BLaER1 treated with 17β-estradiol and CSF1 and Interleukin-3, amounts not matched to agents 10 nM and 100 nM (cell line): ENCODE data around the gene NECTIN4.
"Not testable (repeated sequence)": the region's sequence is repeated elsewhere in the genome, so short reads cannot be mapped to it uniquely, and the experiment has no call there.

Experiments used
- H3K27ac ChIP-seq, 11 experiments: shearing (Covaris generic); formaldehyde crosslinking; 2 replicates each; pipeline ENCODE4 v1.8.1; 2022
- H3K27me3 ChIP-seq, 11 experiments: shearing (Covaris generic); formaldehyde crosslinking; 2 replicates each; pipeline ENCODE4 v1.8.1; 2022
- H3K36me3 ChIP-seq, 11 experiments: shearing (Covaris generic); formaldehyde crosslinking; 2 replicates each; pipeline ENCODE4 v1.8.1; 2022
- H3K4me1 ChIP-seq, 10 experiments: shearing (Covaris generic); formaldehyde crosslinking; 2 replicates each; pipeline ENCODE4 v1.8.1; 2022
- H3K4me2 ChIP-seq, 11 experiments: shearing (Covaris generic); formaldehyde crosslinking; 2 replicates each; pipeline ENCODE4 v1.8.1; 2022
- H3K4me3 ChIP-seq, 10 experiments: shearing (Covaris generic); formaldehyde crosslinking; 2 replicates each; pipeline ENCODE4 v1.8.1; 2022
- H3K9ac ChIP-seq, 11 experiments: shearing (Covaris generic); formaldehyde crosslinking; 2 replicates each; pipeline ENCODE4 v1.8.1; 2022
- H3K9me3 ChIP-seq, 11 experiments: shearing (Covaris generic); formaldehyde crosslinking; replicated peaks in 1 of 11; 2 replicates each; pipeline ENCODE4 v1.8.1; 2022
- H4K20me1 ChIP-seq, 11 experiments: shearing (Covaris generic); formaldehyde crosslinking; 2 replicates each; pipeline ENCODE4 v1.8.1; 2022
- Cebpa-rat ChIP-seq, 11 experiments: shearing (Covaris generic); IDR thresholded peaks; 2 replicates each; pipeline ENCODE4 v1.8.1; 2022

The NECTIN4 gene

GRCh38 chr1:161128591-161129420 is 39.4 kb upstream of the NECTIN4 start:
- TF ChIP-seq Cebpa-rat (IDR thresholded peaks at IDR 0.05): no peak
- H3K4me3 ChIP-seq: no peak overlapping the region
- no peaks in the 10 kb centered on the region for H3K9me3 ChIP-seq
- peaks cover 48 to 59% (median 52%) of the 10 kb centered on the region in 10 experiments for H3K4me1 ChIP-seq
- peak overlapping the region in 9 of 11 experiments; percentile 0 to 97 (median 62); a peak in 13 of 22 replicates for H3K4me2 ChIP-seq
- H3K36me3 ChIP-seq: peaks cover 60 to 71% (median 69%) of the 10 kb centered on the region in 11 experiments
- H3K27me3 ChIP-seq: no peaks in the 10 kb centered on the region
- H4K20me1 ChIP-seq: peaks cover 0 to 73% (median 34%) of the 10 kb centered on the region in 11 experiments; a peak in 13 of 22 replicates
- no peak overlapping the region; a peak in 1 of 22 replicates for H3K27ac ChIP-seq
- H3K9ac ChIP-seq: no peak overlapping the region

GRCh38 chr1:161127649-161128048 is 38.3 kb upstream of the NECTIN4 start:
- peaks cover 71 to 82% (median 81%) of the 10 kb centered on the region in 11 experiments for H3K36me3 ChIP-seq
- peak overlapping the region in 10 of 11 experiments; percentile 0 to 97 (median 58); a peak in 17 of 22 replicates for H3K4me2 ChIP-seq
- peak overlapping the region in 1 of 10 experiments; percentile 43; a peak in 2 of 20 replicates for H3K4me3 ChIP-seq
- H3K27ac ChIP-seq: peak overlapping the region in 1 of 11 experiments; percentile 3; a peak in 1 of 22 replicates
- H3K9ac ChIP-seq: peak overlapping the region in 2 of 11 experiments; percentile 3 to 38; a peak in 2 of 22 replicates
- H3K9me3 ChIP-seq: no peaks in the 10 kb centered on the region
- H4K20me1 ChIP-seq: peaks cover 0 to 83% (median 36%) of the 10 kb centered on the region in 11 experiments; a peak in 13 of 22 replicates
- no peaks in the 10 kb centered on the region for H3K27me3 ChIP-seq
- H3K4me1 ChIP-seq: peaks cover 42 to 66% (median 48%) of the 10 kb centered on the region in 10 experiments
- no peak for TF ChIP-seq Cebpa-rat (IDR thresholded peaks at IDR 0.05)

- Histone ChIP-seq H3K4me3 (no peak overlapping the region), H3K36me3 (peaks cover 75 to 83% (median 82%) of the 10 kb centered on the region in 11 experiments), H3K9ac (no peak overlapping the region), H3K4me1 (peaks cover 25 to 71% (median 50%) of the 10 kb centered on the region in 10 experiments), H3K27me3 (no peaks in the 10 kb centered on the region), H3K9me3 (no peaks in the 10 kb centered on the region), H3K27ac (no peak overlapping the region), H3K4me2 (peak overlapping the region in 3 of 11 experiments; percentile 91 to 98 (median 98); a peak in 5 of 22 replicates), H4K20me1 (peaks cover 0 to 63% (median 33%) of the 10 kb centered on the region in 11 experiments; a peak in 14 of 22 replicates)
- TF ChIP-seq Cebpa-rat (IDR thresholded peaks at IDR 0.05): no peak
These were observed 33.6 kb upstream of the NECTIN4 start for GRCh38 chr1:161122967-161123366.

- Histone ChIP-seq H3K9ac (peak overlapping the region in 5 of 11 experiments; percentile 26 to 48 (median 42); a peak in 7 of 22 replicates), H3K4me3 (no peak overlapping the region; a peak in 1 of 20 replicates), H3K4me1 (peaks cover 22 to 63% (median 45%) of the 10 kb centered on the region in 10 experiments), H3K9me3 (no peaks in the 10 kb centered on the region), H4K20me1 (peaks cover 0 to 52% (median 25%) of the 10 kb centered on the region in 11 experiments; a peak in 14 of 22 replicates), H3K4me2 (peak overlapping the region in 7 of 11 experiments; percentile 18 to 98 (median 76); a peak in 13 of 22 replicates), H3K36me3 (peaks cover 64 to 72% (median 71%) of the 10 kb centered on the region in 11 experiments), H3K27ac (peak overlapping the region in 7 of 11 experiments; percentile 20 to 65 (median 60); a peak in 13 of 22 replicates), H3K27me3 (no peaks in the 10 kb centered on the region)
- TF ChIP-seq Cebpa-rat (IDR thresholded peaks at IDR 0.05): no peak
These were observed 32.5 kb upstream of the NECTIN4 start for GRCh38 chr1:161121834-161122233.

GRCh38 chr1:161121042-161121650 is 31.8 kb upstream of the NECTIN4 start:
- no peaks in the 10 kb centered on the region for H3K9me3 ChIP-seq
- peaks cover 2 to 50% (median 32%) of the 10 kb centered on the region in 11 experiments; a peak in 18 of 22 replicates for H4K20me1 ChIP-seq
- peaks cover 58 to 72% (median 65%) of the 10 kb centered on the region in 11 experiments for H3K36me3 ChIP-seq
- H3K4me1 ChIP-seq: peaks cover 29 to 66% (median 52%) of the 10 kb centered on the region in 10 experiments
- H3K27me3 ChIP-seq: no peaks in the 10 kb centered on the region
- TF ChIP-seq Cebpa-rat (IDR thresholded peaks at IDR 0.05): no peak
- H3K4me2 ChIP-seq: peak overlapping the region in 7 of 11 experiments; percentile 18 to 98 (median 76); a peak in 13 of 22 replicates
- peak overlapping the region in 7 of 11 experiments; percentile 20 to 65 (median 60); a peak in 15 of 22 replicates for H3K27ac ChIP-seq
- no peak overlapping the region for H3K4me3 ChIP-seq
- H3K9ac ChIP-seq: peak overlapping the region in 4 of 11 experiments; percentile 26 to 48 (median 38); a peak in 4 of 22 replicates

GRCh38 chr1:161119092-161119903 is 29.9 kb upstream of the NECTIN4 start:
- no peaks in the 10 kb centered on the region for H3K9me3 ChIP-seq
- H3K9ac ChIP-seq: peak overlapping the region; percentile 85 to 95 (median 91)
- peak overlapping the region; percentile 84 to 100 (median 98); a peak in 19 of 20 replicates for H3K4me3 ChIP-seq
- H3K4me2 ChIP-seq: peak overlapping the region; percentile 81 to 98 (median 93)
- peaks cover 39 to 72% (median 65%) of the 10 kb centered on the region in 11 experiments for H3K36me3 ChIP-seq
- peaks cover 47 to 85% (median 70%) of the 10 kb centered on the region in 10 experiments for H3K4me1 ChIP-seq
- H3K27ac ChIP-seq: peak overlapping the region; percentile 79 to 93 (median 88); a peak in 19 of 22 replicates
- H3K27me3 ChIP-seq: no peaks in the 10 kb centered on the region
- H4K20me1 ChIP-seq: peaks cover 20 to 50% (median 35%) of the 10 kb centered on the region in 11 experiments; a peak in 21 of 22 replicates
- no peak for TF ChIP-seq Cebpa-rat (IDR thresholded peaks at IDR 0.05)

- peaks cover 27 to 72% (median 62%) of the 10 kb centered on the region in 11 experiments for H3K36me3 ChIP-seq
- peak within 1 kb of the TSS; percentile 85 to 95 (median 91) for H3K9ac ChIP-seq
- H3K27ac ChIP-seq: peak within 1 kb of the TSS; percentile 79 to 93 (median 88)
- peaks cover 50 to 88% (median 82%) of the 10 kb centered on the region in 10 experiments for H3K4me1 ChIP-seq
- no peaks in the 10 kb centered on the region for H3K9me3 ChIP-seq
- peak within 1 kb of the TSS; percentile 81 to 99 (median 93) for H3K4me2 ChIP-seq
- H3K27me3 ChIP-seq: no peaks in the 10 kb centered on the region
- TF ChIP-seq Cebpa-rat (IDR thresholded peaks at IDR 0.05): 0 out of 22 replicates have a peak, but pooled peaks of 1 of the 11 experiments have one; percentile 13
- H4K20me1 ChIP-seq: peaks cover 34 to 54% (median 44%) of the 10 kb centered on the region in 11 experiments; a peak in 21 of 22 replicates
- peak within 1 kb of the TSS; percentile 84 to 100 (median 98) for H3K4me3 ChIP-seq
These were observed 28.6 kb upstream of the NECTIN4 start, which contains the start of the genes NIT1 and PFDN2 for GRCh38 chr1:161117759-161118581. Gene NIT1 (plus strand): TSS chr1:161118105. CDS start chr1:161118177, 72 bp downstream. Gene PFDN2 (minus strand): TSS chr1:161118037. CDS start chr1:161118026, 11 bp downstream.

GRCh38 chr1:161115961-161116360 is 26.6 kb upstream of the NECTIN4 start:
- Histone ChIP-seq H4K20me1 (peaks cover 52 to 68% (median 58%) of the 10 kb centered on the region in 11 experiments; a peak in 21 of 22 replicates), H3K4me3 (peak overlapping the region in 8 of 10 experiments; percentile 84 to 100 (median 96); a peak in 12 of 20 replicates), H3K4me2 (peak overlapping the region; percentile 81 to 99 (median 93)), H3K4me1 (peaks cover 60 to 88% (median 84%) of the 10 kb centered on the region in 10 experiments), H3K36me3 (peaks cover 11 to 69% (median 45%) of the 10 kb centered on the region in 11 experiments), H3K9ac (peak overlapping the region in 6 of 11 experiments; percentile 49 to 95 (median 90); a peak in 5 of 22 replicates)
- not testable (repeated sequence) for H3K9me3 ChIP-seq, H3K27ac ChIP-seq, H3K27me3 ChIP-seq
